GM12878 (cell line): ENCODE results near the gene SPOCK1.

Experiments
- BHLHE40 ChIP-seq, 2 experiments: fragments of 450-650 bp in 1 of 2; IDR thresholded peaks; 2 replicates each; pipeline ENCODE4 v1.6.1; 2011 to 2017; ENCODE audit warnings: low read depth in 2 of 2, borderline replicate concordance in 1 of 2, improper control_type of control experiment in 1 of 2, low read length in 1 of 2, mild to moderate bottlenecking in 1 of 2
- IRF4 ChIP-seq: IDR thresholded peaks from 2 replicates; pipeline ENCODE4 v1.6.1; 2011; ENCODE audit warnings: low read depth, low read length
- SUPT20H ChIP-seq: IDR thresholded peaks from 2 replicates; pipeline ENCODE4 v1.6.1; 2011; ENCODE audit warnings: low read depth, mild to moderate bottlenecking, low read length, moderate library complexity, borderline replicate concordance; ENCODE audit not compliant: control insufficient read depth
- TF ChIP-seq, protein P1 (sequence below): IDR thresholded peaks from 2 replicates; pipeline ENCODE4 v1.6.1; 2011; ENCODE audit warnings: low read depth, low read length, improper control_type of control experiment, borderline replicate concordance

DNA sequence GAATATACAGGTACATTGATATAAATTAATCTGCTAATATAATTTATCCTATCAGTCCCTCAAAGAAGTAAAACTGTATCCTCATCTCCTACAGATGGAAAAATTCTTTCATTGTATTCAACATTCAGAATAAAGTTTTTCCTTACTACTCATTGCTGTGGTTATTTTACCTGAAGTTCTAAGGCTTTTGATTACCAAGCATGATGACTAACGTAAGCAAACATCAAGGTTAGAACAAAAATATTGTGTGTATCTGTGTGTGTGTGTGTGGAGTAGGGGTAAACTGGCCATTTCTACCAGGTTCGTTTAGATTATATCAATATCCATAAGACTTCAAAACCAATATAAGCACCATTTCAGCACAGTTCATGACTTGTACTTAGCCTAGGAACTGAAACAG, 573.1 kb downstream of the SPOCK1 start:
- TF ChIP-seq, protein P1, sequence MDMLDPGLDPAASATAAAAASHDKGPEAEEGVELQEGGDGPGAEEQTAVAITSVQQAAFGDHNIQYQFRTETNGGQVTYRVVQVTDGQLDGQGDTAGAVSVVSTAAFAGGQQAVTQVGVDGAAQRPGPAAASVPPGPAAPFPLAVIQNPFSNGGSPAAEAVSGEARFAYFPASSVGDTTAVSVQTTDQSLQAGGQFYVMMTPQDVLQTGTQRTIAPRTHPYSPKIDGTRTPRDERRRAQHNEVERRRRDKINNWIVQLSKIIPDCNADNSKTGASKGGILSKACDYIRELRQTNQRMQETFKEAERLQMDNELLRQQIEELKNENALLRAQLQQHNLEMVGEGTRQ = no peak
- TF ChIP-seq IRF4 = no peak
- no peak for TF ChIP-seq SUPT20H
- no peak for TF ChIP-seq BHLHE40 (IDR thresholded peaks at IDR 0.05; ENCODE audit: borderline replicate concordance in 1 of 2, low read depth in 2 of 2, low read length in 1 of 2)
